Thoracic aorta (tissue), 2 donors: ENCODE results near the gene SMIM35. TPM values are rescaled to one million over a fixed set of nuclear protein-coding genes. Genes with fewer than 3 reads are reported as not detected.
"Not testable (repeated sequence)": the region's sequence is repeated elsewhere in the genome, so short reads cannot be mapped to it uniquely, and the experiment has no call there.

Source experiments
- ATAC-seq: fragments of 150-250 bp; one replicate; pipeline ENCODE4 v1.8.0; 2017; ENCODE audit warnings: low read depth; ENCODE audit not compliant: insufficient number of reproducible peaks, low FRiP score
- DNase-seq: peaks from one replicate; pipeline ENCODE4 v3.0.0-alpha.2; 2020; ENCODE audit warnings: low spot score
- H3K27ac ChIP-seq, 2 donors: fragments of 200-600 bp; sonication (generic); 1 replicate in 1 of 2; 2 replicates in 1 of 2; pipeline ENCODE4 v1.5.1; 2016; ENCODE audit warnings: mild to moderate bottlenecking in 2 of 2, moderate library complexity in 2 of 2
- H3K27me3 ChIP-seq: fragments of 200-600 bp; sonication (generic); replicated peaks from 2 replicates; pipeline ENCODE4 v1.6.0; 2016; ENCODE audit warnings: mild to moderate bottlenecking; ENCODE audit not compliant: insufficient read depth
- H3K36me3 ChIP-seq: fragments of 200-600 bp; sonication (generic); one replicate; pipeline ENCODE4 v1.5.1; 2016
- H3K4me1 ChIP-seq, 2 donors: fragments of 200-600 bp; sonication (generic); 1 replicate in 1 of 2; 2 replicates in 1 of 2; pipeline versions ENCODE4 v1.5.1 to v1.6.0; 2016; ENCODE audit warnings: low read depth in 2 of 2, mild to moderate bottlenecking in 1 of 2; ENCODE audit not compliant: control insufficient read depth in 1 of 2
- H3K4me3 ChIP-seq: fragments of 200-600 bp; sonication (generic); 2 replicates; pipeline ENCODE4 v1.5.1; 2016; ENCODE audit warnings: mild to moderate bottlenecking
- H3K9me3 ChIP-seq: fragments of 200-600 bp; sonication (generic); 2 replicates; pipeline ENCODE4 v1.5.1; 2016
- total RNA-seq, 2 donors: library from RNA; depleted of rRNA; stranded (reverse); fragments of >200 nt; gene quantifications; one replicate each; pipeline versions ENCODE4 v1.1.0 to v1.2.3, GENCODE V29; 2016
- TF ChIP-seq, protein P1 (sequence below): fragments of 200-600 bp; sonication (generic); IDR thresholded peaks from one replicate; pipeline ENCODE4 v1.5.1; 2019; ENCODE audit warnings: antibody characterized with exemption

SMIM35 gene
- total RNA-seq, 2 donors from 2014 or later = not detected

DNA sequence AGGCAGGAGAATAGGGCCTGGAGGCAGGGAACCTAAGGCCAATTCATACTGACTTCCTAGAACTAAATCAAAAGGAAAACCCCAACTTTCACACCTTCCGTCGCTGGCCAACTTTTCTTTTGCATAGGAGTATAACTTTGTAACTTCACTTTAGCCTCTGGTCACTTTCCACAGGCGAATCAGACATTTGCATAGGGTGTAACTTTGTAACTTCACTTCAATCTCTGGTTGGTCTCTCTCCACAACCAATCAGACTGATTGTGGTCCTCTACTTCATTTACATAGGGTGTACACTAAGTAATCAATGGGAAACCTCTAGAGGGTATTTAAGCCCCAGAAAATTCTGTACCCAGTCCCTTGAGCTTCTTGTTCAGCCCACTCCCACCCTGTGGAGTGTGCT, 21.4 kb downstream of the SMIM35 start:
- Histone ChIP-seq H3K36me3 (no peaks in the 10 kb centered on the region), H3K4me3 (no peak overlapping the region), H3K4me1 (no peaks in the 10 kb centered on the region), H3K27ac (no peak overlapping the region), H3K9me3 (no peaks in the 10 kb centered on the region), H3K27me3 (no peaks in the 10 kb centered on the region)
- no peak for ATAC-seq
- TF ChIP-seq, protein P1, sequence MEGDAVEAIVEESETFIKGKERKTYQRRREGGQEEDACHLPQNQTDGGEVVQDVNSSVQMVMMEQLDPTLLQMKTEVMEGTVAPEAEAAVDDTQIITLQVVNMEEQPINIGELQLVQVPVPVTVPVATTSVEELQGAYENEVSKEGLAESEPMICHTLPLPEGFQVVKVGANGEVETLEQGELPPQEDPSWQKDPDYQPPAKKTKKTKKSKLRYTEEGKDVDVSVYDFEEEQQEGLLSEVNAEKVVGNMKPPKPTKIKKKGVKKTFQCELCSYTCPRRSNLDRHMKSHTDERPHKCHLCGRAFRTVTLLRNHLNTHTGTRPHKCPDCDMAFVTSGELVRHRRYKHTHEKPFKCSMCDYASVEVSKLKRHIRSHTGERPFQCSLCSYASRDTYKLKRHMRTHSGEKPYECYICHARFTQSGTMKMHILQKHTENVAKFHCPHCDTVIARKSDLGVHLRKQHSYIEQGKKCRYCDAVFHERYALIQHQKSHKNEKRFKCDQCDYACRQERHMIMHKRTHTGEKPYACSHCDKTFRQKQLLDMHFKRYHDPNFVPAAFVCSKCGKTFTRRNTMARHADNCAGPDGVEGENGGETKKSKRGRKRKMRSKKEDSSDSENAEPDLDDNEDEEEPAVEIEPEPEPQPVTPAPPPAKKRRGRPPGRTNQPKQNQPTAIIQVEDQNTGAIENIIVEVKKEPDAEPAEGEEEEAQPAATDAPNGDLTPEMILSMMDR = no peak
- DNase-seq = no peak

DNA sequence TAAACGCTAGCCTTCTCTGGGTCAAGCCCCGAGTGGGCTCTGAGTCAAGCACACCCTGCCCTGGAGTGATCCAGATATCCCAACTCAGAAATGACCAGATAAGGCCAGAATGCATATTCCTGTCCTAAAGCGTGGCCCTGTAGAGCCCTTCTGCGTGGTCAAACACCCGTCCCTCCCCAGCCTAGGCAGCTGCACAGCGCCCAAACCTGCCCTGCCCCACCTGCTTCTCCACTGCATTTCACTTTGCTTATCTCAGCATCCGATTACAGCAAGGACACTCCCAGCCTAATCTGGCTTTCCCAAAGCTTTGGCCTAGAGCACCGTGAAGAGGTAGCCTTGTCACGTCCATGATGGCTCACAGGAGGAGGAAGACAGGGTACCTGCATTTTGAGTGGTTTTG, 21.8 kb downstream of the SMIM35 start:
- Histone ChIP-seq H3K4me1 (no peaks in the 10 kb centered on the region), H3K27me3 (no peaks in the 10 kb centered on the region), H3K9me3 (no peaks in the 10 kb centered on the region), H3K27ac (no peak overlapping the region), H3K36me3 (no peaks in the 10 kb centered on the region), H3K4me3 (no peak overlapping the region)
- DNase-seq = no peak
- TF ChIP-seq, protein P1 = no peak
- no peak for ATAC-seq

DNA sequence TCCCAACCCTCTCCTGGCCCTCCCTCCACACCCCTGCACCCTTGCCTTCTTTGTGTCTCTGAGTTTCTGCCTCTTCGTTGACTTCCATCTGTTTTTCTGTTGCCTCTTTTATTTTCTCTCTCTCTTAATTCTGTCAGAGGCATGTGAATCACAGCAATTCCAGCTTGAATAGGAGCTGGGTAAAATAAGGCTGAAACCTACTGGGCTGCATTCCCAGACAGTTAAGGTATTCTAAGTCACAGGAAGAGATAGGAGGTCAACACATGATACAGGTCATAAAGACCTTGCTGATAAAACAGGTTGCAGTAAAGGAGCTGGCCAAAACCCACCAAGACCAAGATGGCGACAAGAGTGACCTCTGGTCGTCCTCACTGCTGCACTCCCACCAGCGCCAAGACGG, 24.1 kb downstream of the SMIM35 start:
- not testable (repeated sequence) for H3K4me1 ChIP-seq, H3K9me3 ChIP-seq, H3K27me3 ChIP-seq, H3K36me3 ChIP-seq, H3K27ac ChIP-seq, H3K4me3 ChIP-seq, ATAC-seq, DNase-seq

DNA sequence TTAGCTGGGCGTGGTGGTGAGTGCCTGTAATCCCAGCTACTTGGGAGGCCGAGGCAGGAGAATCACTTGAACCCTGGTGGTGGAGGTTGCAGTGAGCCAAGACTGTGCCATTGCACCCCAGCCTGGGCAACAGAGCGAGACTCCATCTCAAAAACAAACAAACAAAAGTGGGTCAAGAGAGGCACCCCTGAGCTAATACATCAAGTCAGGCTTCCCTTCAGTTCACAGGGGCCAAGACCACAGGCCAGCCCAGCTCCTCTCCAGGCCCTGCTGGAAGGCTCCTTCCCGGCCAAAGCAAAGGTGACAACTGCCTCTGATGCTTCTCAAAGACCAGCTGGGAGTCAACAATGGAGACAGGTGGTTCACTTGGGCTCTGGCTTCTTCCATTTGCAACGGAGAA, 24.6 kb downstream of the SMIM35 start:
- H3K27ac ChIP-seq, ATAC-seq, H3K4me3 ChIP-seq, H3K9me3 ChIP-seq, H3K27me3 ChIP-seq, H3K4me1 ChIP-seq, H3K36me3 ChIP-seq, DNase-seq: not testable (repeated sequence)

DNA sequence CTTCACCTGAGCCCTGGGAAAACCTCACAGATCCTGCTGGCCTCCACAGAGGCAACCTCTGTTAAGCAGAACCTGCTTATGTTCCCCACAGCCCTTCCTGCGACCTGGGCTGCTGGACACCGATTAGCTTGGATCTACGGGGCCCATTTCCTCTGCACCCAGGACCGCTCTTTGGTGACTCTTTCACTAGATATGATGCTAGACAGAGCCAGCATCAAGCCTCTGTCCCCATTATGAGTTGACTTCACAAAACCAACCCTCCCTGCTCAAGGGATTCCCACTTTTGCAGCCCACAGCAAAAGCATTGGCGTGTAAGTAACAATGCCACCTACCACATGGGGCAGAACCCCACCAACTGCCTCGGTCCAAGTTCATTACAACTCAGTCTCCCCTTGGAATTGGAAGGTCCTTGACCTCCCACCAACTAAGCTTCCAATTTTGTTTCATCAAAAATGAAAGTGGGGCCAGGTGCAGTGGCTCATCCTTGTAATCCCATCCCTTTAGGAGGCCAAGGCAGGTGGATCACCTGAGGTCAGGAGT, 25.1 kb downstream of the SMIM35 start:
- Histone ChIP-seq H3K4me1 (no peaks in the 10 kb centered on the region), H3K27me3 (no peaks in the 10 kb centered on the region), H3K9me3 (no peaks in the 10 kb centered on the region), H3K4me3 (no peak overlapping the region), H3K27ac (no peak overlapping the region), H3K36me3 (no peaks in the 10 kb centered on the region)
- DNase-seq (no peak), ATAC-seq (no peak)
- TF ChIP-seq, protein P1 = no peak

DNA sequence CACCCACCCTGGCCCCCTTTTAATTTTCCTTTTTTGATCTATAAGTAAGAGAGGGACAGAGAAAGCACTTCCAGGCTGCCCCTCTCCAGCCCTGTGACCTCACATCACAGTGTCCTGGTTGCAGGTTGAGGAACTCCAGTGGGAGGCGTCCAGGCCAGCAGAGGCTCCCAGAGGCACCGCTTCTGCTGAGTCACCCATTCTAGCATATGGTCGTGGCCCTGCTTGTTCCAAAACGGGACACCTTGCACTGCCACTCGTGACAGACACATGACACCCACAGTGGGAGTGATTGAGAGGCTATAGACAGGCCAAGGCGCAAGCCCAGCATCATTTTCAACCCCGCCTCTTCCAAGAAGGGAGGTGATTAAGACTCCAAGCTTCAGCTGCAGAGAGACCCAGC, 25.9 kb downstream of the SMIM35 start:
- TF ChIP-seq, protein P1 = no peak
- H3K9me3 ChIP-seq = no peaks in the 10 kb centered on the region
- no peak overlapping the region for H3K27ac ChIP-seq
- no peaks in the 10 kb centered on the region for H3K27me3 ChIP-seq
- H3K4me3 ChIP-seq = no peak overlapping the region
- no peak for ATAC-seq
- H3K4me1 ChIP-seq = no peaks in the 10 kb centered on the region
- H3K36me3 ChIP-seq = no peaks in the 10 kb centered on the region
- DNase-seq = no peak
